SK-N-SH (cell line): ENCODE measurements around the gene GTF2F2. TPM values are rescaled to one million over a fixed set of nuclear protein-coding genes. Genes with fewer than 3 reads are reported as not detected.

Source experiments
- CTCF ChIA-PET: fragments of 300-600, 350-600 bp; formaldehyde crosslinking; extraction: SDS; loops from one replicate; lab custom pipeline; 2021; lab: Yijun Ruan, JAX
- POLR2A ChIA-PET: fragments of 350-600 bp; sonication (Branson Sonifier 250); formaldehyde crosslinking; extraction: SDS; loops from one replicate; lab custom pipeline; 2020; ENCODE audit warnings: antibody characterized with exemption, inconsistent platforms; lab: Yijun Ruan, JAX
- DNase-seq: peaks from one replicate; pipeline ENCODE4 v3.0.0; 2012
- H2AFZ ChIP-seq: fragments of 200-600 bp; sonication (generic); 2 replicates; pipeline ENCODE4 v1.8.1; 2016; ENCODE audit warnings: antibody characterized with exemption, mild to moderate bottlenecking, low read depth
- H3F3A ChIP-seq: fragments of 200-600 bp; sonication (generic); replicated peaks from 2 replicates; pipeline ENCODE3; 2016; ENCODE audit warnings: antibody characterized with exemption, mild to moderate bottlenecking; ENCODE audit not compliant: insufficient read depth
- H3K27ac ChIP-seq, 2 experiments: fragments of 200-500 bp in 1 of 2; fragments of 200-600 bp in 1 of 2; sonication (Bioruptor generic) in 1 of 2; sonication (generic), shearing (Covaris generic) in 1 of 2; 2 replicates each; pipeline versions ENCODE4 v1.5.1 to v1.6.1; 2014 to 2016; ENCODE audit warnings: low read depth in 2 of 2, inconsistent platforms in 1 of 2, low read length in 1 of 2, mild to moderate bottlenecking in 1 of 2, mixed read lengths in 1 of 2
- H3K27me3 ChIP-seq: fragments of 200-600 bp; sonication (generic), shearing (Covaris generic); 2 replicates; pipeline ENCODE4 v1.6.1; 2016; ENCODE audit warnings: mixed run types; ENCODE audit not compliant: insufficient read depth
- H3K36me3 ChIP-seq, 2 experiments: fragments of 200-500 bp in 1 of 2; fragments of 200-600 bp in 1 of 2; sonication (Bioruptor generic) in 1 of 2; sonication (generic) in 1 of 2; replicated peaks in 1 of 2; 2 replicates each; pipeline versions ENCODE3 to v1.5.1; 2014 to 2016; ENCODE audit warnings: low read length in 1 of 2, mild to moderate bottlenecking in 1 of 2; ENCODE audit not compliant: insufficient read depth in 2 of 2, control insufficient read depth in 1 of 2
- H3K4me1 ChIP-seq, 2 experiments: fragments of 200-500 bp in 1 of 2; fragments of 200-600 bp in 1 of 2; sonication (Bioruptor generic) in 1 of 2; sonication (generic), shearing (Covaris generic) in 1 of 2; 2 replicates each; pipeline versions ENCODE4 v1.5.1 to v1.6.1; 2014 to 2016; ENCODE audit warnings: low read depth in 1 of 2, low read length in 1 of 2, mixed run types in 1 of 2; ENCODE audit not compliant: insufficient read depth in 2 of 2, control insufficient read depth in 1 of 2
- H3K4me2 ChIP-seq: fragments of 200-600 bp; sonication (generic), shearing (Covaris generic); 2 replicates; pipeline ENCODE4 v1.6.1; 2017; ENCODE audit warnings: mixed run types
- H3K4me3 ChIP-seq, 2 experiments: fragments of 200-500 bp in 1 of 2; fragments of 200-600 bp in 1 of 2; sonication (Bioruptor generic) in 1 of 2; sonication (generic), shearing (Covaris generic) in 1 of 2; 2 replicates each; pipeline versions ENCODE4 v1.5.1 to v1.8.1; 2014 to 2016; ENCODE audit warnings: low read depth in 2 of 2, inconsistent platforms in 1 of 2, low read length in 1 of 2, mild to moderate bottlenecking in 1 of 2, mixed read lengths in 1 of 2, moderate library complexity in 1 of 2
- H3K79me2 ChIP-seq: fragments of 200-600 bp; sonication (generic); 2 replicates; pipeline ENCODE4 v1.8.1; 2017; ENCODE audit warnings: mild to moderate bottlenecking; ENCODE audit not compliant: insufficient read depth
- H3K9ac ChIP-seq: fragments of 200-600 bp; sonication (generic); 2 replicates; pipeline ENCODE4 v1.6.1; 2017; ENCODE audit warnings: mixed run types
- H3K9me2 ChIP-seq: fragments of 200-600 bp; sonication (generic); 2 replicates; pipeline ENCODE4 v1.6.1; 2017; ENCODE audit warnings: mixed run types
- H3K9me3 ChIP-seq: fragments of 200-600 bp; sonication (generic); 2 replicates; pipeline ENCODE4 v1.6.1; 2017; ENCODE audit warnings: mixed run types, mild to moderate bottlenecking, moderate library complexity
- H4K20me1 ChIP-seq: fragments of 200-600 bp; sonication (generic); 2 replicates; pipeline ENCODE4 v1.6.1; 2017; ENCODE audit warnings: mild to moderate bottlenecking, mixed run types; ENCODE audit not compliant: insufficient read depth
- CHD2 ChIP-seq: fragments of 150-350 bp; IDR thresholded peaks from 2 replicates; pipeline ENCODE4 v1.6.1; 2018; ENCODE audit warnings: low read length; ENCODE audit not compliant: partially characterized antibody
- EP300 ChIP-seq, 2 experiments: IDR thresholded peaks; 2 replicates each; pipeline versions ENCODE4 v1.4.0 to v1.6.1; 2012; ENCODE audit warnings: borderline replicate concordance in 1 of 2, low read depth in 1 of 2, low read length in 1 of 2
- FOSL2 ChIP-seq: IDR thresholded peaks from 2 replicates; pipeline ENCODE4 v1.4.0; 2012; ENCODE audit warnings: low read depth, mild to moderate bottlenecking, moderate library complexity, borderline replicate concordance
- GABPA ChIP-seq: IDR thresholded peaks from 2 replicates; pipeline ENCODE4 v1.4.0; 2012; ENCODE audit warnings: low read depth, mild to moderate bottlenecking
- MEF2A ChIP-seq: IDR thresholded peaks from 2 replicates; pipeline ENCODE4 v1.4.0; 2012; ENCODE audit warnings: low read depth, borderline replicate concordance
- NFIC ChIP-seq: IDR thresholded peaks from 2 replicates; pipeline ENCODE4 v1.4.0; 2012; ENCODE audit warnings: borderline replicate concordance
- NRF1 ChIP-seq: IDR thresholded peaks from 2 replicates; pipeline ENCODE4 v1.6.1; 2012; ENCODE audit warnings: low read depth, mild to moderate bottlenecking, low read length
- REST ChIP-seq: IDR thresholded peaks from 2 replicates; pipeline ENCODE4 v1.6.1; 2012; ENCODE audit warnings: mild to moderate bottlenecking, low read depth, low read length, moderate library complexity
- TAF1 ChIP-seq: IDR thresholded peaks from 2 replicates; pipeline ENCODE4 v1.6.1; 2012; ENCODE audit warnings: low read depth, mild to moderate bottlenecking, low read length, moderate library complexity, borderline replicate concordance
- TCF12 ChIP-seq: IDR thresholded peaks from 2 replicates; pipeline ENCODE4 v1.4.0; 2012
- USF2 ChIP-seq: fragments of 150-350 bp; IDR thresholded peaks from 2 replicates; pipeline ENCODE4 v1.6.1; 2017; ENCODE audit warnings: antibody characterized with exemption, low read length, low read depth, borderline replicate concordance
- WGBS: methylation state at CpG from one replicate; pipeline ENCODE4 v1.1.6; 2017; ENCODE audit warnings: low lambda C conversion rate; 5-methylcytosine and 5-hydroxymethylcytosine counted together
- polyA plus RNA-seq, 3 experiments: library from polyadenylated mRNA; depleted of rRNA; stranded (reverse); fragments of >200 nt; gene quantifications; 2 replicates each; pipeline ENCODE4 v1.2.3, GENCODE V29; 2012
- TF ChIP-seq, protein P1 (sequence below): IDR thresholded peaks from 2 replicates; pipeline ENCODE4 v1.4.0; 2012; ENCODE audit warnings: low read depth, borderline replicate concordance
- TF ChIP-seq, protein P2 (sequence below): IDR thresholded peaks from 2 replicates; pipeline ENCODE4; 2012

The GTF2F2 gene
- polyA plus RNA-seq, 1 of the 3 experiments (the other 2 are of a cell fraction), result 24.2 TPM

DNA sequence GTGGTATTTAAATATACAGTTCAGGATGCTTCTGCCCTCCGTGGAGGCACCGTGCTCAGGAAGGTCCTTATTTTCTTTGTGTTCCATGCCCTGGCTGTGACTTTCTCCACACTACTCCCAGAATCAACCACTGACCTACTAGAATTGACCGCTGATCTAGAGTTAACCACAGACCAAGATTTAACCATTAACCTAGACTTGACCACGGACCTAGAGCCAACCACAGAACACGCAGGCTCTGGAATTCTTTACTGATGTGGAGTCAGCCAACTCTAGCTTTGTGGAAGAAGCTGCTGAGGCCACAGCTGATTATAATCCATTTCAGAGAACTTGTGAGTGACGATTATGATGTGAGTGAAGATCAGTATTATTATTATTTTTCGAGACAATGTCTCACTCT, 18.0 kb downstream of the GTF2F2 start:
- Histone ChIP-seq H3K4me3 (no peak overlapping the region), H3K79me2 (peaks cover 42% of the 10 kb centered on the region), H2AFZ (no peak overlapping the region), H3F3A (no peaks in the 10 kb centered on the region), H3K9ac (no peak overlapping the region), H3K4me1 (peaks cover 0 to 14% of the 10 kb centered on the region in 2 experiments; a peak in 2 of 4 replicates), H4K20me1 (no peaks in the 10 kb centered on the region), H3K36me3 (peaks cover 6 to 13% of the 10 kb centered on the region in 2 experiments), H3K9me2 (no peaks in the 10 kb centered on the region), H3K4me2 (no peak overlapping the region), H3K27ac (no peak overlapping the region), H3K27me3 (no peaks in the 10 kb centered on the region), H3K9me3 (no peaks in the 10 kb centered on the region)
- WGBS, result 94% methylated on average over 7 of the region's 7 CpGs
- ChIA-PET POLR2A (no interaction called here), CTCF (interaction anchor here (1.3 kb wide), 1 partner anchor 10 kb away, joined by 3 read pairs; no protein-coding TSS in a partner anchor)
- DNase-seq, result no peak
- no peak for TF ChIP-seq REST
- no peak for TF ChIP-seq EP300 (IDR thresholded peaks at IDR 0.05; ENCODE audit: borderline replicate concordance in 1 of 2, low read depth in 1 of 2, low read length in 1 of 2)
- TF ChIP-seq, protein P1, sequence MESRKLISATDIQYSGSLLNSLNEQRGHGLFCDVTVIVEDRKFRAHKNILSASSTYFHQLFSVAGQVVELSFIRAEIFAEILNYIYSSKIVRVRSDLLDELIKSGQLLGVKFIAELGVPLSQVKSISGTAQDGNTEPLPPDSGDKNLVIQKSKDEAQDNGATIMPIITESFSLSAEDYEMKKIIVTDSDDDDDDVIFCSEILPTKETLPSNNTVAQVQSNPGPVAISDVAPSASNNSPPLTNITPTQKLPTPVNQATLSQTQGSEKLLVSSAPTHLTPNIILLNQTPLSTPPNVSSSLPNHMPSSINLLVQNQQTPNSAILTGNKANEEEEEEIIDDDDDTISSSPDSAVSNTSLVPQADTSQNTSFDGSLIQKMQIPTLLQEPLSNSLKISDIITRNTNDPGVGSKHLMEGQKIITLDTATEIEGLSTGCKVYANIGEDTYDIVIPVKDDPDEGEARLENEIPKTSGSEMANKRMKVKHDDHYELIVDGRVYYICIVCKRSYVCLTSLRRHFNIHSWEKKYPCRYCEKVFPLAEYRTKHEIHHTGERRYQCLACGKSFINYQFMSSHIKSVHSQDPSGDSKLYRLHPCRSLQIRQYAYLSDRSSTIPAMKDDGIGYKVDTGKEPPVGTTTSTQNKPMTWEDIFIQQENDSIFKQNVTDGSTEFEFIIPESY, result no peak
- TF ChIP-seq TCF12, result no peak
- no peak for TF ChIP-seq CHD2
- no peak for TF ChIP-seq GABPA
- no peak for TF ChIP-seq MEF2A
- no peak for TF ChIP-seq TAF1
- no peak for TF ChIP-seq NRF1
- TF ChIP-seq FOSL2, result no peak
- no peak for TF ChIP-seq USF2
- TF ChIP-seq, protein P2, sequence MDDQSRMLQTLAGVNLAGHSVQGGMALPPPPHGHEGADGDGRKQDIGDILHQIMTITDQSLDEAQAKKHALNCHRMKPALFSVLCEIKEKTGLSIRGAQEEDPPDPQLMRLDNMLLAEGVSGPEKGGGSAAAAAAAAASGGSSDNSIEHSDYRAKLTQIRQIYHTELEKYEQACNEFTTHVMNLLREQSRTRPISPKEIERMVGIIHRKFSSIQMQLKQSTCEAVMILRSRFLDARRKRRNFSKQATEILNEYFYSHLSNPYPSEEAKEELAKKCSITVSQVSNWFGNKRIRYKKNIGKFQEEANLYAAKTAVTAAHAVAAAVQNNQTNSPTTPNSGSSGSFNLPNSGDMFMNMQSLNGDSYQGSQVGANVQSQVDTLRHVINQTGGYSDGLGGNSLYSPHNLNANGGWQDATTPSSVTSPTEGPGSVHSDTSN, result no peak
- no peak for TF ChIP-seq NFIC
